Upper lobe of right lung (tissue), 1 donor: Measurements from ENCODE around the gene SLC36A2. TPM values are rescaled to one million over a fixed set of nuclear protein-coding genes. Genes with fewer than 3 reads are reported as not detected.

Experiments used
- ATAC-seq: fragments of 200-7000 bp; cut with Tn5 transposase; one replicate; pipeline ENCODE4 v1.9.1; 2020; ENCODE audit warnings: mild to moderate bottlenecking, moderate library complexity
- DNase-seq: peaks from one replicate; pipeline ENCODE4 v3.0.0-alpha.2; 2020
- H3K27ac ChIP-seq: fragments of 200-600 bp; one replicate; pipeline ENCODE4 v1.8.0; 2022
- H3K27me3 ChIP-seq: fragments of 200-600 bp; one replicate; pipeline ENCODE4 v1.8.0; 2022; ENCODE audit warnings: mild to moderate bottlenecking
- H3K36me3 ChIP-seq: fragments of 200-600 bp; one replicate; pipeline ENCODE4 v1.8.0; 2022
- H3K4me1 ChIP-seq: fragments of 200-600 bp; one replicate; pipeline ENCODE4 v1.8.0; 2022
- H3K4me3 ChIP-seq: fragments of 200-600 bp; one replicate; pipeline ENCODE4 v1.8.0; 2022; ENCODE audit warnings: mild to moderate bottlenecking
- H3K9me3 ChIP-seq: fragments of 200-600 bp; one replicate; pipeline ENCODE4 v1.8.0; 2022
- CTCF ChIP-seq: fragments of 200-600 bp; IDR thresholded peaks from one replicate; pipeline ENCODE4 v1.8.0; 2022; ENCODE audit warnings: antibody characterized with exemption
- intact Hi-C: fragments of 100-400 bp; cut with DNase I; formaldehyde crosslinking; loops from one replicate; pipeline ENCODE4 v1.11.0; 2022
- long read RNA-seq: library from polyadenylated mRNA; unstranded; transcript quantifications from one replicate; pipeline ENCODE4 v2.0.0, GENCODE V29; 2021
- total RNA-seq: library from RNA; stranded (reverse); fragmentation: NEBNext Ultra II Directional; extraction: Animal tissue kit (Norgen Biotek cat#: 25700); gene quantifications from one replicate; pipeline ENCODE4 v1.2.1, GENCODE V29; 2021
- donor health status: DM: no; HTN: yes; CAD: no; lungs with severe emphysema.

SLC36A2 gene
- not detected for total RNA-seq
- long read RNA-seq, partial matches to known transcripts = 1 of 1 reads
- long read RNA-seq, other reads (novel, unspliced or antisense) = 0 of 1 reads

GRCh38 chr5:151347369-151347768 is at the start of gene SLC36A2:
Gene SLC36A2, minus strand, starts transcription at chr5:151347559. Its CDS starts 99 bp downstream, at chr5:151347460.
- Histone ChIP-seq H3K4me1 (no peaks in the 10 kb centered on the region), H3K36me3 (no peaks in the 10 kb centered on the region), H3K9me3 (no peaks in the 10 kb centered on the region), H3K27ac (no peak within 1 kb of the TSS), H3K27me3 (peaks cover 19% of the 10 kb centered on the region), H3K4me3 (no peak within 1 kb of the TSS)
- intact Hi-C loops = no loop called here
- DNase-seq (no peak), ATAC-seq (no peak)
- no peak for TF ChIP-seq CTCF

GRCh38 chr5:151388960-151389359 is 41.6 kb upstream of the SLC36A2 start:
- no peaks in the 10 kb centered on the region for H3K27me3 ChIP-seq
- no peaks in the 10 kb centered on the region for H3K9me3 ChIP-seq
- intact Hi-C loops = no loop called here

GRCh38 chr5:151384106-151384505 is 36.7 kb upstream of the SLC36A2 start:
- no peaks in the 10 kb centered on the region for H3K27me3 ChIP-seq
- H3K36me3 ChIP-seq = no peaks in the 10 kb centered on the region
- ATAC-seq (peak; percentile 26), DNase-seq (no peak)
- intact Hi-C loops = no loop called here
- H3K27ac ChIP-seq = no peak overlapping the region
- TF ChIP-seq CTCF = no peak
- H3K9me3 ChIP-seq = no peaks in the 10 kb centered on the region
- H3K4me3 ChIP-seq = no peak overlapping the region
- no peaks in the 10 kb centered on the region for H3K4me1 ChIP-seq

More at GRCh38 chr5:151388960-151389359, 41.6 kb upstream of the SLC36A2 start:
- Histone ChIP-seq H3K36me3 (no peaks in the 10 kb centered on the region), H3K27ac (no peak overlapping the region), H3K4me3 (no peak overlapping the region), H3K4me1 (no peaks in the 10 kb centered on the region)
- DNase-seq (no peak), ATAC-seq (no peak)
- no peak for TF ChIP-seq CTCF

- Histone ChIP-seq H3K27me3 (no peaks in the 10 kb centered on the region), H3K36me3 (no peaks in the 10 kb centered on the region), H3K4me3 (no peak overlapping the region), H3K27ac (no peak overlapping the region), H3K9me3 (no peaks in the 10 kb centered on the region), H3K4me1 (no peaks in the 10 kb centered on the region)
- no peak for TF ChIP-seq CTCF
- ATAC-seq = no peak
- no peak for DNase-seq
- intact Hi-C loops = no loop called here
Measured at GRCh38 chr5:151383011-151383410, 35.7 kb upstream of the SLC36A2 start.

- intact Hi-C loops = no loop called here
- TF ChIP-seq CTCF = no peak
- no peaks in the 10 kb centered on the region for H3K4me1 ChIP-seq
- H3K27me3 ChIP-seq = no peaks in the 10 kb centered on the region
- ATAC-seq (no peak), DNase-seq (no peak)
- no peak overlapping the region for H3K27ac ChIP-seq
- H3K9me3 ChIP-seq = no peaks in the 10 kb centered on the region
- H3K4me3 ChIP-seq = no peak overlapping the region
- H3K36me3 ChIP-seq = no peaks in the 10 kb centered on the region
Measured at GRCh38 chr5:151382576-151382975, 35.2 kb upstream of the SLC36A2 start.

- Histone ChIP-seq H3K4me1 (no peaks in the 10 kb centered on the region), H3K36me3 (no peaks in the 10 kb centered on the region), H3K4me3 (no peak overlapping the region), H3K27me3 (no peaks in the 10 kb centered on the region), H3K27ac (no peak overlapping the region), H3K9me3 (no peaks in the 10 kb centered on the region)
- intact Hi-C loops = no loop called here
- TF ChIP-seq CTCF = no peak
- no peak for DNase-seq
- ATAC-seq = no peak
Measured at GRCh38 chr5:151381899-151382298, 34.5 kb upstream of the SLC36A2 start.
